HG03280 (cell line): ENCODE data around the gene PAPOLA.
"Not testable (repeated sequence)": the region's sequence is repeated elsewhere in the genome, so short reads cannot be mapped to it uniquely, and the experiment has no call there.

Experiments
- ATAC-seq: cut with Tn5 transposase; IDR thresholded peaks from one replicate; pipeline ENCODE4 v1.9.1; 2021; ENCODE audit warnings: mild to moderate bottlenecking, moderate library complexity; ENCODE audit not compliant: unreplicated experiment

The PAPOLA gene

DNA sequence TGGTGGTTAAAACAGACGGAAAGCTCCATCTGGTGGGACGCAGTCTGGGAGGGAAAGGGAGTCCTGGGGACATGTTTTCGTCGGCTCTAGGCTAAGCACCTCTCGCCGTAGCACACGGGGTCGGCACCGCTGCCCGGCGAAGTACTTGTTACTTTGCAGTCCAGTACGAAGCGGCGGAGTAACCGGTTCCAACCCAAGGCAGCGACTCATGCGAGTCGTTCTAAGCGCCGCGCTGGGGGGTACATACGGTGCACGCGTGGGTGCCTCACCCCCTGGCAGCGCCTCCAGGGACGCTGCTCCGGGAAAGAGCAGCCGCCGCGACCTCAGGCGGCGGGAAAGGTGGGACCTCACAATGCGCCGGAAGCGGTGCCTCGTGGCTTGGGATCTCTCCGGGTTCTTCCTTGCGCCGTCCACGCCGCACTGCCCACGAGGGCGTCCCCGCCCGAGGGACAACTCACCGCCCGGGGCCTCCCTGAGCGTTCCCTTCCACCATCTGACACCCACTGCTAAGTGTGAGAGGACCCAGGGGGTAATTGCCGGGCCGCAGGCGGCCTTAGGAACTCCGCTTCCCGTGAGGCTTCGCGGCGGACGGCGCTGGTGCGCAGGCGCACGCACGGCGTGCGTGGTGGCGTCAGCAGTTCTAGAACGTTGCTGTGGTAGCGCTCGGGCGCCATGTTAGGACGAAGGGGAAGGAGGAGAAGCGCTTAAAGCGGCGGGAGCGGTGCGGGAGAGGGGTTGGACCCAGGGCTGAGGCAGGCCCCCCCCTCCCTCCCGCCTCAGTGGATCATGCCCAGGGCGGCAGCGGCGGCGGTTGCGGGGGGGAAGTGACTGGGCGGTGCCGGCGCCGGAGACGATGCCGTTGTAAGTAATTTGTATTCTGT is at the start of gene PAPOLA:
PAPOLA (plus strand) TSS at position 643 of the 881 bp plus-strand sequence; CDS start at position 854, 211 bp downstream.
- ATAC-seq: peak; percentile 90

DNA sequence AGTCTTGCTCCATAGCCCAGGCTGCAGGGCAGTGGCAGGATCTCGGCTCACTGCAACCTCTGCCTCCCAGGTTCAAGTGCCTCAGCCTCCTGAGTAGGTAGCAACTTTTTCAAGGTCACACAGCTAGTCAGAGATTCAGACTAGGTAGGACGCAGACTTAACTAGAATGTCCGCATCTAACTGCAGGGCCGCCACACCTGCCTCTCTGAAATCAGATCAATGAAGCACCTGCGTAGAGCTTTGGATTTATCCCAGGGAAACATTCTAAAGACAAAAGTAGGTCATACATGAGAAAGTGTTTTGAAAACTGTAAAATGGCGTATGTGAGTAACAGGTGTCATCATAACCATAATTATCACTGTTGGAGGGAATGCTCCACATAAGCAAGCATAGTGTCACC is 49.5 kb upstream of the PAPOLA start:
- no peak for ATAC-seq

DNA sequence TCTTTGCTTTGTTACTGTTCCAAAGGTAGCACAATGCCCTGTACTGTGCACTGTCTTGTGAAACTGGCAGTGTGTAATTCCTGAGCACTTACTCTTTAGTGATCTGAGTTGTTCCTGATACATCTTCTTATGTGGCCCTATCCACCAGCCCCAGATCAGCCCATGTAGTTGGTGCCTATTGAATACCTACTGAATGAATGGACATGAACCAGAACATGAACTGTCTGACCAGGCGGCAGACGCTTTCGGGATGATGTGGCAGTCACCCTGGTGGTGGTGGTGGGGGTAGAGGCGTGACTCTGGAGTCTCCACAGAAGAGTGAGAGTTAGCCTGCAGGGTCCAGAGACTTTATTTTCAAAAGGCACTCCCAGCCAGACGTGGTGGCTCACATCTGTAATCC is 46.6 kb upstream of the PAPOLA start:
- ATAC-seq: no peak

DNA sequence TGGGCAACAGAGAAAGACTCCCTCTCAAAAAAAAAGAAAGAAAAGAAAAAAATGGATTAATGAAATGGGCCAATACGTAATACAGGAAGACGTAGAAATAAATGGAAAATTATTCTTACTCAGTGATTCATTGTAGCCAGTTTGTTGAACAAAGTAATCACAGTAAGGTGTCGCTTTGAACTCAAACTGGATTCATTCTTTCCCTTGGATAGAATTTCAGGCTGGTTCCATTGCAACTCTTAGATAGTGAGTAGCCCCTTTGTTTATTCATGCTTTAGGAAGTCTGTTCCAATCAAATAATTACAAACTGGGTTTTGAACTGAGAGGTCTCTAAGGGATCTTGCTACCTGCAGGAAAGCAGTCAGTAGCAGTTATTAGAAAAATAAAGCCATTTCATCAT is 42.3 kb upstream of the PAPOLA start:
- no peak for ATAC-seq

DNA sequence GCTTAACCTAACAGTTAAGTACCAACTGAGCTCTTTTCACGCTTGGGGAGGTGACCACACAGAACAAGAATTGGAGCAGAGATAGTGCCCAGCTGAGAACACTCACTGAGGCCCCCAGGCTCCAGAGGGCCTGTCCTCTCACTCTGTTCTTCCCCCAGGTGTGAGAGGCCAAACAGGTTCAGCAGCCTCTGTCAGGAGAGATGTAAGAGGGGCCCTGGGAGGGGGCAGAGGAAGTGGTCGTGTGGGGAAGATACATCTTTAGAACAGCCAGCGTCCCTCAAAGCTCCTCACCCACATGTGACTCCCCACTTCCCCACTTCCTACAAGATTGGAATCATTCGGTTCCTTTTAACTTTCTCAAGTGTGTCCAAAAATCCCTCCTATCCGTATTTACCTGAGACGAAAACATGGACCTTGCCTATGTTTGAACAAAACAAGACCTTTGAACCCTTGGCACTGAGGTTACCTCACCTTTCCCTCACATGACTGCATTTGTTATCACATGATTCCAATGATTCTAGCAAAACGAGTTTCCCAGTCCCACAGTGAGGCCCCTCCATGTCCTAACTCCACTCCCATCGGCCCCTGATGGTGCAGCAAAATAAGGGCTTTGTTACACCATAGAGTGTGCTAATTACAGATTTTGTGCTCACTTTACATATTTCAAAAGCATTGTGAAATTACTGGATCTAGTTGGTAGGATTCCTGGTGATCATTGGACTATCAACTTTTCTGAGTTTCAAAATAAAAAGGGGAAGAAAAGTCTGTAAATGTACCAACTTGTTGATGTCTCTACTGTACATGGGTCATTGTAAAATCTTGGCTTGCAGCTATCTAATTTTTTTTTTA is 40.0 kb upstream of the PAPOLA start:
- ATAC-seq: no peak

DNA sequence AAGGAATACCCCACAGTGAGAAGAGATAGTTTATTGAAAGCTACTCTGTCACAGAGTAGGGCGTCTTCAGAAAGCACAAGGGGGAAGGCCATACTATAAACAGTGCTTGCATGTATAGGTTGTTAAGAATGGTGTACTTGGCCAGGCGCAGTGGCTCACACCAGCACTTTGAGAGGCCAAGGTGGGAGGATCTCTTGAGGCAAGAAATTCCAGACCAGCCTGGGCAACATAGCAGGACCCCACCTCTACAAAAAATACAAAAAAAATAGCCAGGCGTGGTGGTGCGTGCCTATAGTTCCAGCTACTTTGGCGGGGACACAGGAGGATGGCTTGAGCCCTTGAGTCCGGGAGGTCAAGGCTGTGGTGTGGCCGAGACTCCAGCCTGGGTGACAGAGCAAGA is 38.0 kb upstream of the PAPOLA start:
- ATAC-seq: no peak

DNA sequence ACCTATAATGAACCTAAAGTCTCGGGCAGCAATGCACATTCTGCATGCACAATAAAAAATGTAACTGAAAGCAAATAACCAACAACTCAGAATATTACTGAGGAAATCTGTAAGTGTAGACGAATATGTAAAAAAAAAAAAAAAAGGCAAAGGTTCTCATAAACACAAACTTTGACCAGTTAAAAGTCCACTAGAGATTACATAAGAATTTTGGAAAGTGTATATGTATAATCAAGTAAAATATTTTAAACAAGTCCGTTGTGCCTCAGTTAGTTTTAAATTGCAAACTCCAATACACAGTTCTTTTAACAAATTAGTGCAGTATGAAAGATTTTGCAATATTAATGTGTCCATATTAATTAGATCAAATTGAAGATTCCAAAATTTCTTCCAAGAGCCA is 35.3 kb upstream of the PAPOLA start:
- ATAC-seq: no peak

DNA sequence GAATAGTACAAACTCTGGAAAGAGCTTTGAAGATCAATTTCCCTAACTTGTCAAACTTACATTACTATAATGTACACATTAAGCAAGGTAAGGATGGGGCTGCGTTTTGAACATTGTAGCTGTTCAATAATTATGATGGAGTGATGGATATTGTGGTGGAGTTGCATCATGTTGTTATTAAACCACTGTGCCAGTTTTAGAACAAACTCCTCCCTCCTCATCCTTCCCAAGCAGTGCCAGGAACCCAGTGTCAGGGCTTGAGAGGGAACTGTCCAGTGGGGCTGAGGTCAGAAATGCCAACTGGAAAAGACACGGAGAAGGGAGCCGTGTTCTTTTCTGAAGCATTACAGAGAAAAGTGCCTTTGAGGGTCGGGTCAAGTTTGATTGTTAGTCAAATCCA is 31.9 kb upstream of the PAPOLA start:
- ATAC-seq: no peak

DNA sequence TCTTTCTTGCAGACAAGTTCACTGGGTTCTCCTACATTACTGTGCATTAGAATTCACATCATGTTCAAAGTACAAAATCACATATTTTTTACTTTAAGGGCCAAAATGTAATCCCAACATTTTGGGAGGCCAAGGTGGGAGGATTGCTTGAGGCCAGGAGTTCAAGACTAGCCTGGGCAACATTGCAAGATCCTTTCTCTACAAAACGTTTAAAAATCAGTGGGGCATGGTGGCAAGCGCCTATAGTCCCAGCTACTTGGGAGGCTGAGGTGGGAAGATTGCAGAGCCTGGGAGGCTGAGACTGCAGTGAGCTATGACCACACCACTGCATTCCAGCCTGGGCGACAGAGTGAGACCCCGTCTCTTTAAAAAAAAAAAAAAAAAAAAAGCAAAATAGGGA is 31.2 kb upstream of the PAPOLA start:
- ATAC-seq: not testable (repeated sequence)

DNA sequence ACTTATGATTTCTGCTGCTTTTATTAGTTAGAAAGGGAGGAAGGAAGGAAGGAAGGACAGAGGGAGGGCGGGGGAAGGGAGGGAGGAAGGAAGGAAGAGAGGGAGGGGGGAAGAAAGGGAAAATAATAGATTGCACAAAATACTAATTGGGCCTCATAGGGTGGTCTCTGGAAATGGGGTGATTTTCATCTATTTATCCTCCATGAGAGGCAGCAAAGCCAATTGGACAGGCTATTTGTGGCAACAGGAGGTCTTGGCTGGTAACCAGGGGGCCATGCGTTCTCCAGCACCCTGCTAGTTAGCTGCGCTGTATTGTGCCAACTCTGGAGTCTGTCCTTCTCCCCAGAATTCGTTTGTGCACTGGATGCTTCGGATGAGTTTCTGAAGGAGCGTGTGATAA is 24.1 kb upstream of the PAPOLA start:
- ATAC-seq: no peak

DNA sequence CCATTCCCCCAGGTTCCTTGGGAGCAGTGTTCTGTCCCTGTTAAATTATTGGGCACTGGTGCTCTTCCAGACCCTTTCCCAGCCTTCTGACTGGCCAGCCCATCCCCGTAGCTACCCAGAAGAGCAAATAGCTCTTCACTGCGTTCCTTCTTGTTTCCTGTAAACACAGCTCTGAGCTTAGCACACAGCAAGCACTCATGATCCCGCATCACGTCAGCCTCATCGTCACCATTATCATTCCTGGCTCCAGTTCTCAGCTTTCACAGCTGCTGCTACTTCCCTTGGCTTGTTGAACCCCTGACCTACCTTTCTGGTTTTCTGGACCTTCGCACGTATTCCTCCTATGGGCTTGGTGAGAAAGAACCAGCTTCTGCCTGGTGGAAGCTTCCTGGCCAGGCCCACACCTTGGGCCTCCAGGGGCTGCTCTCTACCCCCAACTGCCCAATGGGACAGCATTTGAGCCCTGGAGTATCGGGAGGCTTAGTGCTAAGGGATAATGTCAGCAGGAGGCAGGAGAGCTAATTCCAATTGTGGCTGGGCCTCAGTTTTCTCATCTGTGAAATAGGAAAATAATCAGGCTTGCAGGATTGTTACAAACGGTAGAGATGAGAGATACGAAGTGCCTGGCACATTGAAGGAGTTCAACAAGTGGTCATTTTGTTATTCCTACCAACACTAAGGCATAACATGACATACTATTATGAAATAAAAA is 22.6 kb upstream of the PAPOLA start:
- ATAC-seq: no peak

DNA sequence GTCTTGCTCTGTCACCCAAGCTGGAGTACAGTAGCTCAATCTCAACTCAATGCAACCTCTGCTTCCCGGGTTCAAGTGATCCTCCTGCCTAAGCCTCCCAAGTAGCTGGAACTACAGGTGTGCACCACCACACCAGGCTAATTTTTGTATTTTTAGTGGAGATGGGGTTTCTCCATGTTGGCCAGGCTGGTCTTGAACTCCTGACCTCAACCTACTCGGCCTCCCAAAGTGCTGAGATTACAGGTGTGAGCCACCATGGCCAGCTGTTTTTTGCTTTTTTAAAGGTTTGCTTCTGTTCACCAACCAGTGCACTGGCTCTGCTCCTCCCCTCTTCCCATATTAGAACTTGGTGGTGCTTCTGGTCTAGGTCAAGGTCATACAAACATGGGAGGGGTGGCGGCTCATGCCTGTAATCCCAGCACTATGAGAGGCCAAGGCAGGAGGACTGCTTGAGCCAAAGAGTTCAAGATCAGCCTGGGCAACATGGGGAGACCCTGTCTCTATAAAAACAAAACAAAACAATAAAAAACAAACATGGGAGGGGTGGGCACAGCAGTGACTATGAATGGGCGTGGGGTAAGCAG is 20.4 kb upstream of the PAPOLA start:
- ATAC-seq: no peak

DNA sequence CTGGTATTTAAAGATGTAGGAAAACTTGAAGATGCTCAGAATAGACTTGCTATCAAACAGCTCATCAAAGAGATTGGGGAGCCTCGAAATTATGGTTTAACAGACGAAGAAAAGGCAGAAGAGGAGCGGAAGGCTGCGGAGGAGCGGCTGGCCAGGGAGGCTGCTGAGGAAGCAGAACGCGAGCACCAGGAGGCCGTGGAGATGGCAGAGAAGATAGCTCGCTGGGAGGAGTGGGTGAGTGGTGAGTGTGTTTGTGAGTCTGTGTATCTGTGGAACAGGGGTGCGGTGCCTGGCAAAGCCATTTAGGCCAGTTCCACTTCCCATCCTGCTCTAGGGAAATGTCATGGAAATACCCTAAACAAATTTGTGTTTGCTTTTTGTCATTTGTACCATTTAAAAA is 19.2 kb upstream of the PAPOLA start:
- ATAC-seq: no peak

DNA sequence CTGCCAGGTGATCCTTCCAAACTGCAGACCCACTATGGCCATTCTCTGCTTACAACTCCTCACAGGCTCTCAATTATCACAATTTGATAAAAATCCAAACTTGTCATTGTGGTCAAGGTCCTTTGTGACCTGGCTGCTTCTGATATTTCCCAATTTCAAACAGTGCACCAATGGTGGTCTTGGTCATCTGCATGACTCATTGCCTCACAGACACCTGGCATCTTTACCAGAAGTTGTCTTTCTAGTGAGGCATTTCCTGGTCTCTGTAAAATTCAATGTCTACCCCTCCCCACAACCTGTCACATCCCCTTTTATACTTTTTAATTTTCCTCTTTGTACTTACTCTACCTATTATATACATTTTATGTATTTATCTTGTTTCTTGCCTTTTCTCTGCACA is 17.8 kb upstream of the PAPOLA start:
- ATAC-seq: no peak

DNA sequence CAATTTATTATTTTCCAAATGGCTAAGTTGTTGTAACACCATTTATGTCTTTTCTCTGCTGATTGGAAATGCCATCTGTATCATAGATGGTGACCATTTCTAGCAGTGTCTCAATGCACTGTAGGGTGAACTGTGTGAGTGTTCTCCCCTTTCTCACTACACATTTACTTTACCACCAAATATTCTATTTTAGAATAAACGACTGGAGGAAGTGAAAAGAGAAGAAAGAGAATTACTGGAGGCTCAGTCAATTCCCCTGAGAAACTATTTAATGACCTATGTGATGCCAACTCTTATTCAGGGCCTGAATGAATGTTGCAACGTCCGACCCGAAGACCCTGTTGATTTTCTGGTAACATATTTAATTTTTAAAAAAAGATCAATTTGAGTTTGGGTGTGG is 15.5 kb upstream of the PAPOLA start:
- ATAC-seq: no peak

DNA sequence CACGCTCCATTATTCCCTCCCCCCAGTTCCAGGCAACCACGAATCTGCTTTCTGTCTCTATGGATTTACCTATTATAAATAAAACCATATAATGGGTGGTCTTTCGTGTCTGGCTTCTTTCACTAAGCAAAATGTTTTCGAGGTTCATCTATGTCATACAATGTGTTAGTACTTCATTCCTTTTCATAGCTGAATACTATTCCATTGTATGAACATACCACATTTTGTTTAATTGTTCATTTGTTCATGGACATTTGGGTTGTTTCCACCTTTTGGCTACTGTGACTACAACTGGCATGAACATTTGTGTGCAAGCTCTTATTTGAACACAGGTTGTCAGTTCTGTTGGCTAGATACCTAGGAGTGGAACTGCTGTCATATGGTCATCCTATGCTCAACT is 12.9 kb upstream of the PAPOLA start:
- ATAC-seq: no peak

DNA sequence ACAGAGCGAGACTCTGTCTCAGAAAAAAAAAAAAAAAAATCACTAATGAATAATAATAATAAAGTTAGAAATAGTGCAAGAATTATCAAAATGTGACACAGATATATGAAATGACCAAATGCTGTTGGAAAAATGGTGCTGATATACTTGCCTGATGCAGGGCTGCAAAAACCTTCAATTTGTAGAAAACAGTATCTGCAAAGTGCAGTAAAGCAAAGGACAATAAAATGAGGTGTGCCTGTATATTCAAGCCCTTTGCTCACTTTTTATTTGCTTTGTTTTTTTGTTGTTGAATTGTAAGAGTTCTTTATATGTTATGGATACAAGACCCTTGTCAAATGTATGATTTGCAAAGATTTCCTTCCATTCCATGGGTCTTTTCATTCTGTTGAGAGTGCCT is 9.0 kb upstream of the PAPOLA start:
- no peak for ATAC-seq

DNA sequence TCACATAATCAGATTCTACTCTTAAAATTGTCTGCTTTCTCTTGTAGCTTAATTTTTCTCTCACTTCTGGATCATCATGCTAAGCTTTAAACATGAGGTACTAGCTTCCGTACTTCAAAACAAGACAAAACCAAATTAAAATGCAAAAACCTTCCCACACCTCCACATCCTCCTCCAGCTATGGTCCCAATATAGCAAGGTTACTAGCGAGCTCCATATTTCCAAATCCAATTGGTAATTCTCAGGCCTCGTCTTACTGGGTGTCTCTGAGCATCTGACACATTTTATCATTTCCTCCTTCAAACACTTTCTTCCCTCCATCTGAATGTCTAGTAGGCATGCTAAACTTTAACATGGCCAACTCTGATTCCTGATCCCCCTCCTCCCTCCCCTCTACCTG is 7.9 kb upstream of the PAPOLA start:
- ATAC-seq: no peak

DNA sequence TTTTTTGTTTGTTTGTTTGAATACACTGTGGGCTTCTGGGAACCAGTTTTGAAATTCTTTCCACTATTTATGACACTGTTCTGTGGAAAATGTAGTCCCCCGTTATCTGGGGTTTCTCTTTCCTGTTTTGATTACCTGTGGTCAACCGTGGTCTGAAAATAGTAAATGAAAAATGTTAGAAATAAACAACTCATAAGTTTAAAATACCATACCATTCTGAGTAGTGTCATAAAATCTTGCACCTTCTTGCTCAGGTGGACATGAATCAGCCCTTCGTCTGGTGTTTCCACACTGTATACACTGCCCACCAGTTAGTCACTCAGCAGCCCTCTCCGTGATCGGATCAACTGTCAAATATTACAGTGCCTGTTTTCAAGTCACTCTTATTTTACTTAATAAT is 5.1 kb upstream of the PAPOLA start:
- ATAC-seq: peak; percentile 30

DNA sequence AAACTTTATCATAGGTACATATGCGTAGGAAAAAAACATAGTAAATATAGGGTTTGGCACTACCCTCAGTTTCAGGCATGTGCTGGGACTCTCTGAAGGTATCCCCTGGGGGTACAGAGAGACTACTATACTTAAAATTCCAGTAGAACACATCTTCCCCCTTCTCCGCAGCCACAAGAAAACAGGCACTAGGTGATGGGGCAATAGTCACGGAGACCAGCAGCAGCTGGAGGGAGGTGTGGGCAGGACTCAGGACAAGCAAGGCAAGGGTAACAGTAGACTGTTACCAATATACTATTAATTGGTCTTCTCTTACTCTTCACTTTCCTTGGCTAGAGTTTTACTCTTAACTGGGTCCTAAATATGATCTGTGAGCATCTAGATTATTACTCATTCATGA is 4.6 kb upstream of the PAPOLA start:
- no peak for ATAC-seq

DNA sequence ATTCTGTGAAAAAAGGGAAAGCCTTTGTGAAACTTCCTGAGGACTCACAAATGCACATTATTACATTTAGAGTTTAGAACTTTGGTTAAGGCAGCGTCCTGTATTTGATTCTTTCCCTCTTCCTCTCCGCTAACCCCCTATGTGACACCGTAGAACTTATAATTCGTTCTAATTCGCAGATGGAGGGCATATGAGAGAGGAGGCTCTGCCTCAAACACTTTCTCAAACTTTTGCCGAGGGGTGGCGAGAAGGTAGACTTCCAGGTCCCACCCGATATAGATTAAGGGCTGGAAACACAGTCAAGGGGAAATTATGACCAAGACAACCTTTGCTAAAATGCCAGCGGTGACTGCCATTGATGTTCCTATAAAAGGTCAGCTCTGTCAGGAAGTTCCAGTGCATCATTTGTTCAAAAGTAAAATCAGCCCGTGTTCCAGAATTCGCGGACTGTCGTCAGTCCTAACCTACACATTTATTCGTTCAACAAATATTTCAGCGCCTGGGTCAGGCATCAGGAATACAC is 904 bp upstream of the PAPOLA start:
- no peak for ATAC-seq
